Neural progenitor cell (in vitro differentiated cells): ENCODE results near the gene IREB2. TPM values are rescaled to one million over a fixed set of nuclear protein-coding genes. Genes with fewer than 3 reads are reported as not detected.
"Not testable (repeated sequence)": the region's sequence is repeated elsewhere in the genome, so short reads cannot be mapped to it uniquely, and the experiment has no call there.

Experiments
- DNase-seq: peaks from one replicate; pipeline ENCODE4 v3.0.0-alpha.2; 2016; ENCODE audit warnings: low spot score
- H2AFZ ChIP-seq: fragments of 200-600 bp; sonication (generic); replicated peaks from 2 replicates; pipeline ENCODE4 v1.6.1; 2016; ENCODE audit warnings: antibody characterized with exemption
- H3F3A ChIP-seq: fragments of 200-600 bp; sonication (generic); 2 replicates; pipeline ENCODE4 v1.6.1; 2016; ENCODE audit warnings: antibody characterized with exemption, low read depth
- H3K27ac ChIP-seq: fragments of 200-600 bp; sonication (generic); 2 replicates; pipeline ENCODE4 v1.5.1; 2016; ENCODE audit warnings: mild to moderate bottlenecking
- H3K27me3 ChIP-seq: fragments of 200-600 bp; sonication (generic); 2 replicates; pipeline ENCODE4 v1.6.1; 2016; ENCODE audit warnings: mild to moderate bottlenecking, moderate library complexity
- H3K36me3 ChIP-seq: fragments of 200-600 bp; sonication (generic); 2 replicates; pipeline ENCODE4 v1.5.1; 2016
- H3K4me1 ChIP-seq: fragments of 200-600 bp; sonication (generic); 2 replicates; pipeline ENCODE4 v1.6.1; 2016; ENCODE audit warnings: mixed run types
- H3K4me2 ChIP-seq: fragments of 200-600 bp; sonication (generic); 2 replicates; pipeline ENCODE4 v1.6.1; 2016
- H3K4me3 ChIP-seq: fragments of 200-600 bp; sonication (generic); 2 replicates; pipeline ENCODE4 v1.5.1; 2016
- H3K79me2 ChIP-seq: fragments of 200-600 bp; sonication (generic); 2 replicates; pipeline ENCODE4 v1.6.1; 2016; ENCODE audit warnings: low read depth
- H3K9ac ChIP-seq: fragments of 200-600 bp; sonication (generic); 2 replicates; pipeline ENCODE4 v1.6.1; 2016
- H3K9me3 ChIP-seq: fragments of 200-600 bp; sonication (generic); 2 replicates; pipeline ENCODE4 v1.5.1; 2016; ENCODE audit warnings: low read depth
- H4K20me1 ChIP-seq: fragments of 200-600 bp; sonication (generic); 2 replicates; pipeline ENCODE4 v1.6.1; 2016; ENCODE audit warnings: low read depth
- H3K27ac Mint-ChIP-seq: 3 replicates; pipeline ENCODE4 v1.8.0; 2021; ENCODE audit warnings: mixed read lengths
- H3K27me3 Mint-ChIP-seq: 2 replicates; pipeline ENCODE4 v1.8.0; 2022; ENCODE audit warnings: low read depth, mild to moderate bottlenecking, inconsistent platforms, moderate library complexity, mixed read lengths; ENCODE audit not compliant: insufficient read depth
- H3K36me3 Mint-ChIP-seq: 3 replicates; pipeline ENCODE4 v1.8.0; 2021; ENCODE audit warnings: mixed read lengths
- H3K4me1 Mint-ChIP-seq: 3 replicates; pipeline ENCODE4 v1.8.0; 2021; ENCODE audit warnings: mixed read lengths
- H3K4me3 Mint-ChIP-seq: 3 replicates; pipeline ENCODE4 v1.8.0; 2021; ENCODE audit warnings: mild to moderate bottlenecking, moderate library complexity, mixed read lengths
- H3K9me3 Mint-ChIP-seq: 3 replicates; pipeline ENCODE4 v1.8.0; 2020; ENCODE audit warnings: mixed read lengths
- CTCF ChIP-seq: fragments of 200-600 bp; sonication (generic); IDR thresholded peaks from 2 replicates; pipeline ENCODE4 v1.5.1; 2017; ENCODE audit warnings: antibody characterized with exemption, mild to moderate bottlenecking
- EZH2 ChIP-seq: fragments of 200-600 bp; sonication (generic); IDR thresholded peaks from 2 replicates; pipeline ENCODE4 v1.6.1; 2017; ENCODE audit warnings: antibody characterized with exemption, mild to moderate bottlenecking, moderate library complexity
- EZH2phosphoT487 ChIP-seq: fragments of 200-600 bp; sonication (generic); IDR thresholded peaks from 2 replicates; pipeline ENCODE4 v1.6.1; 2017; ENCODE audit warnings: antibody characterized with exemption
- total RNA-seq: library from RNA; depleted of rRNA; stranded (reverse); fragments of >200 nt; gene quantifications from 2 replicates; pipeline ENCODE4 v1.2.3, GENCODE V29; 2015; ENCODE audit warnings: low replicate concordance

The IREB2 gene
- total RNA-seq, 1 donor from 2014 or later: 87.7 TPM

DNA sequence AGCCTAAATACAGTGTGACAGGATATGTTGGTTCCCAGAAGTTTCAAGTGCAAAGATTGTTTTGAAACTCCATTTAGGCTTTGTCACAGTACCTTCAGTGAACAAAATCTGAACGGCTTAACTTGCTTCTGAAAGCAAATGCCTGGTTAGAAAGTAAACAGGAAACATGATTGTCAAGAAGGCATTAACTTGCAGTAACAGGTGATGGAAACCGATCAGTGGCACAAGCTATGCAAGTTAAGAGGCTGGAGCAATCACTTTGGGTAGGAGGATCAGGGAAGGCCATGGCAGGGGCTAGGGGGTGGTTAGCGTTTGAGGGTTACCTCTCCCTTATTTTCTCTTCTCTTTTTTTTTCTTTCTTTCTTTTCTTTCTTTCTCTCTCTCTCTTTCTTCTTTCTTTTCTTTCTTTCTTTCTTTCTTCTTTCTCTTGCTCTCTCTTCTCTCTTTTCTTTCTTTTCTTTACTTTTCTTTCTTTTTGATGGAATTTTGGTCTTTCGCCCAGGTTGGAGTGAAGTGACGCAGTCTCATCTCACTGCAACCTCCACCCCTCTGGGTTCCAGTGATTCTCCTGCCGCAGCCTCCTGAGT lies 71.8 kb downstream of the IREB2 start:
- no peak overlapping the region for H3K4me2 ChIP-seq
- no peaks in the 10 kb centered on the region for H3K36me3 ChIP-seq
- Mint-ChIP-seq H3K9me3 (no peaks in the 10 kb centered on the region), H3K36me3 (no peaks in the 10 kb centered on the region), H3K4me1 (peaks cover 15% of the 10 kb centered on the region), H3K27me3 (peaks cover 11% of the 10 kb centered on the region), H3K4me3 (no peak overlapping the region), H3K27ac (no peak overlapping the region)
- H3K79me2 ChIP-seq: no peaks in the 10 kb centered on the region
- no peaks in the 10 kb centered on the region for H4K20me1 ChIP-seq
- DNase-seq: no peak
- H2AFZ ChIP-seq: no peak overlapping the region
- H3K9ac ChIP-seq: no peak overlapping the region
- TF ChIP-seq EZH2 (no peak), EZH2phosphoT487 (no peak), CTCF (no peak)
- H3K9me3 ChIP-seq: no peaks in the 10 kb centered on the region
- peaks cover 20% of the 10 kb centered on the region for H3F3A ChIP-seq
- peaks cover 32% of the 10 kb centered on the region for H3K27me3 ChIP-seq
- no peak overlapping the region for H3K27ac ChIP-seq
- H3K4me1 ChIP-seq: peaks cover 6% of the 10 kb centered on the region
- no peak overlapping the region for H3K4me3 ChIP-seq

- not testable (repeated sequence) for H3K4me1 ChIP-seq, H3K4me1 Mint-ChIP-seq, H3K79me2 ChIP-seq, DNase-seq, H3K4me2 ChIP-seq, H3K36me3 Mint-ChIP-seq, H3F3A ChIP-seq, H3K4me3 Mint-ChIP-seq, H3K4me3 ChIP-seq, H3K9ac ChIP-seq, H4K20me1 ChIP-seq, H3K9me3 Mint-ChIP-seq, H3K27me3 ChIP-seq, H3K27ac Mint-ChIP-seq, H3K36me3 ChIP-seq, H3K27me3 Mint-ChIP-seq, H2AFZ ChIP-seq, H3K9me3 ChIP-seq
- H3K27ac ChIP-seq: peak overlapping the region; percentile 60
Measured at GRCh38 chr15:78520035-78520434, 82.0 kb downstream of the IREB2 start.

DNA sequence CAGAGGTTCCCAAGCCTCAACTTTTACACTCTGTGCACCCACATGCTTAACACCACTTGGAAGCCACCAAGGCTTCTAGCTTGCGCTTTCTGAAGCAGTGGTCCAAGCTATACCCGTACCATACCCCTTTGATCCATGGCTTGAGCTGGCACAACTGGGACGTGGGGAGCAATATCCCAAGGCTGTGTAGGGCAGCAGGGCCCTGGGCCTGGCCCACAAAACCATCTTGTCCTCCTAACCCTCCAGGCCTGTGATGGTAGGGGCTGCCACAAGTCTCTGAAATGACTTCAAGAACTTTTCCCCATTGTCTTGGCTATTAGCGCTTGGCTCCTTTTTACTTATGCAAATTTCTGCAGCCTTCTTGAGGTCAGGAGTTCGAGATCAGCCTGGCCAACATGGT lies 86.2 kb downstream of the IREB2 start:
- Mint-ChIP-seq H3K9me3 (peaks cover 8% of the 10 kb centered on the region), H3K27ac (no peak overlapping the region), H3K4me3 (no peak overlapping the region), H3K4me1 (no peaks in the 10 kb centered on the region), H3K36me3 (no peaks in the 10 kb centered on the region), H3K27me3 (peaks cover 9% of the 10 kb centered on the region)
- no peak for DNase-seq
- H3K4me3 ChIP-seq: no peak overlapping the region
- no peaks in the 10 kb centered on the region for H3K79me2 ChIP-seq
- no peaks in the 10 kb centered on the region for H4K20me1 ChIP-seq
- H3K27me3 ChIP-seq: no peaks in the 10 kb centered on the region
- no peak overlapping the region for H3K4me2 ChIP-seq
- no peaks in the 10 kb centered on the region for H3K36me3 ChIP-seq
- no peak overlapping the region for H3K27ac ChIP-seq
- no peaks in the 10 kb centered on the region for H3F3A ChIP-seq
- no peak overlapping the region for H2AFZ ChIP-seq
- no peak overlapping the region for H3K9ac ChIP-seq
- H3K4me1 ChIP-seq: peaks cover 5% of the 10 kb centered on the region
- TF ChIP-seq EZH2 (no peak), CTCF (no peak), EZH2phosphoT487 (no peak)
- no peaks in the 10 kb centered on the region for H3K9me3 ChIP-seq

GRCh38 chr15:78527325-78527724 lies 89.3 kb downstream of the IREB2 start:
- Histone ChIP-seq H3K9ac (no peak overlapping the region), H3K4me1 (no peaks in the 10 kb centered on the region), H4K20me1 (no peaks in the 10 kb centered on the region), H3F3A (no peaks in the 10 kb centered on the region), H3K27me3 (no peaks in the 10 kb centered on the region), H3K4me3 (no peak overlapping the region), H3K27ac (no peak overlapping the region), H3K36me3 (no peaks in the 10 kb centered on the region), H2AFZ (no peak overlapping the region), H3K4me2 (no peak overlapping the region), H3K9me3 (no peaks in the 10 kb centered on the region), H3K79me2 (no peaks in the 10 kb centered on the region)
- Mint-ChIP-seq H3K4me1 (no peaks in the 10 kb centered on the region), H3K4me3 (no peak overlapping the region), H3K27ac (no peak overlapping the region), H3K36me3 (no peaks in the 10 kb centered on the region), H3K27me3 (peaks cover 13% of the 10 kb centered on the region), H3K9me3 (peaks cover 8% of the 10 kb centered on the region)
- DNase-seq: no peak
- TF ChIP-seq EZH2 (no peak), EZH2phosphoT487 (no peak), CTCF (no peak)
